ENCODE results near the gene MRPL48.

Gene MRPL48

DNA sequence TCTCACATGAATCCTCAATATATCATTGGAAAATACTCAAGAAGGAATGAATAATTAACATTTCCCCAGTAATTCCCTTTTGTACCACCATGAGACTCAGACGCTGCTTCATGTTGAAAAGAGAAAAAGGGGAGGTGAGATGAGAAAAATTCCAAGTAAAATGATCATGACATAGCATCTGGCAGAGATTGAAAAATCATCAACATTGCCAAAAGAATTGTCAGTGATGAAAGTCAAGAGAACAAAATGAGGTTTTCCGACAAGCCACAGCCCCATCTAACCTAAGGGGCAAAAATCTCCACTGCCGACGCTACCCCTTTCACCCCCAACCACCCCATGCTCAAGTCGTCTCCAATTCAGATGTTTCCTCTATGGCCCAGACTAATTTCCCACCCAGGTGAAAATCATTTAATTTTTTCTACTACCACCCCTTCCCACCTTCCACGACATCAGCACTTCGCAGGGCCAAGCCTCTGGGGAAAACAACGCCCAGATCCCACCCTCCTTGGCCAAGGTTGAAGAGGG is 28.0 kb upstream of the MRPL48 start:
- Histone ChIP-seq H3K36me3 (ENCODE audit: insufficient read depth, low read length) (no peaks in the 10 kb centered on the region; the same call in 1 of the 2 replicates), H3K27ac (ENCODE audit: low read length) (peak overlapping the region; percentile 71; the same call in 1 of the 2 replicates), H3K9ac (ENCODE audit: low read depth, low read length) (peak overlapping the region; percentile 80), H3K4me1 (ENCODE audit: insufficient read depth, low read length) (peaks cover 29% of the 10 kb centered on the region), H3K4me2 (ENCODE audit: insufficient read depth, low read length) (peak overlapping the region; percentile 79), H2AFZ (ENCODE audit: low read depth, low read length) (peak overlapping the region; percentile 72), H3K27me3 (ENCODE audit: insufficient read depth, low read length, poor library complexity) (no peaks in the 10 kb centered on the region), H3K4me3 (ENCODE audit: low read depth in 1 of 2, low read length in 2 of 2) (peak overlapping the region; percentile 89 to 93), H4K20me1 (ENCODE audit: insufficient read depth, low read length) (peaks cover 19% of the 10 kb centered on the region; the same call in 1 of the 2 replicates), H3K79me2 (ENCODE audit: insufficient read depth, low read length) (peaks cover 60% of the 10 kb centered on the region), H3K9me3 (ENCODE audit: insufficient read depth, low read length, severe bottlenecking) (no peaks in the 10 kb centered on the region)
- TF ChIP-seq, protein P1, sequence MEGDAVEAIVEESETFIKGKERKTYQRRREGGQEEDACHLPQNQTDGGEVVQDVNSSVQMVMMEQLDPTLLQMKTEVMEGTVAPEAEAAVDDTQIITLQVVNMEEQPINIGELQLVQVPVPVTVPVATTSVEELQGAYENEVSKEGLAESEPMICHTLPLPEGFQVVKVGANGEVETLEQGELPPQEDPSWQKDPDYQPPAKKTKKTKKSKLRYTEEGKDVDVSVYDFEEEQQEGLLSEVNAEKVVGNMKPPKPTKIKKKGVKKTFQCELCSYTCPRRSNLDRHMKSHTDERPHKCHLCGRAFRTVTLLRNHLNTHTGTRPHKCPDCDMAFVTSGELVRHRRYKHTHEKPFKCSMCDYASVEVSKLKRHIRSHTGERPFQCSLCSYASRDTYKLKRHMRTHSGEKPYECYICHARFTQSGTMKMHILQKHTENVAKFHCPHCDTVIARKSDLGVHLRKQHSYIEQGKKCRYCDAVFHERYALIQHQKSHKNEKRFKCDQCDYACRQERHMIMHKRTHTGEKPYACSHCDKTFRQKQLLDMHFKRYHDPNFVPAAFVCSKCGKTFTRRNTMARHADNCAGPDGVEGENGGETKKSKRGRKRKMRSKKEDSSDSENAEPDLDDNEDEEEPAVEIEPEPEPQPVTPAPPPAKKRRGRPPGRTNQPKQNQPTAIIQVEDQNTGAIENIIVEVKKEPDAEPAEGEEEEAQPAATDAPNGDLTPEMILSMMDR (IDR thresholded peaks at IDR 0.05; ENCODE audit: borderline replicate concordance, extremely low read depth, low read length, poor library complexity, severe bottlenecking): no peak
- TF ChIP-seq EZH2 (IDR thresholded peaks at IDR 0.05; ENCODE audit: borderline replicate concordance, low read depth, low read length, severe bottlenecking): no peak
- no peak for DNase-seq
- no peak for ATAC-seq (ENCODE audit: insufficient read depth, low read depth)

DNA sequence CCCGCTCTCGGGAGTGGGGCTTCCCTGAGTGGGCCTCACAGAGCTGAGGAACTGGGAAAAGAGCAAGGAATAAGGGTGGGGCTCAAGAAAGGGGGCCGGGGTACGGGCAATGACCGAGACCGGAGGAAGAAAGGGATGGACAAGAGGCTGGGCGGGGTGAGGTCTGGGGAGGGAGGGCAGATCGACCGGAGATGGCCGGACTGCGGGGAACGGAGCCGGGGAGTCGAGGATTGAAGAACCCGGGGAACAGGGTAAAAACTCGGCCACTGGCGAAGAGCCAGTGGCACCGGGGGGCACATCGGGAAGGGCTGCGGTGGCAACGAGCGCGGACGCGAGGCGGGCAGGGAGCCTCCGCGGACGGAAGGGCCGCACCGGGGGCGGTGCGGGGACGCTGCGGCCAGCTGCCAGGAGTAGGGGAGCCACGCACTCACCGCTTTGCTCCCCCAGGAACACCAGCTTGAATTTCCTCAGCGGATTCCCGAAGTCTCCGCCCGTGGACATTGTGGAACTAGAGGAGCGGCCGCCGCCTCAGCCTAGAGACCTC is 27.5 kb upstream of the MRPL48 start:
- Histone ChIP-seq H3K27me3 (ENCODE audit: insufficient read depth, low read length, poor library complexity) (no peaks in the 10 kb centered on the region), H3K9ac (ENCODE audit: low read depth, low read length) (peak overlapping the region; percentile 80), H3K36me3 (ENCODE audit: insufficient read depth, low read length) (no peaks in the 10 kb centered on the region; the same call in 1 of the 2 replicates), H3K9me3 (ENCODE audit: insufficient read depth, low read length, severe bottlenecking) (no peaks in the 10 kb centered on the region), H3K4me1 (ENCODE audit: insufficient read depth, low read length) (peaks cover 29% of the 10 kb centered on the region), H3K27ac (ENCODE audit: low read length) (peak overlapping the region; percentile 71), H2AFZ (ENCODE audit: low read depth, low read length) (peak overlapping the region; percentile 72), H3K4me3 (ENCODE audit: low read depth in 1 of 2, low read length in 2 of 2) (peak overlapping the region; percentile 89 to 93), H3K4me2 (ENCODE audit: insufficient read depth, low read length) (peak overlapping the region; percentile 79), H4K20me1 (ENCODE audit: insufficient read depth, low read length) (peaks cover 19% of the 10 kb centered on the region; the same call in 1 of the 2 replicates), H3K79me2 (ENCODE audit: insufficient read depth, low read length) (peaks cover 55% of the 10 kb centered on the region)
- peak; percentile 16 for DNase-seq
- no peak for ATAC-seq (ENCODE audit: insufficient read depth, low read depth)
- TF ChIP-seq, protein P1 (IDR thresholded peaks at IDR 0.05; ENCODE audit: borderline replicate concordance, extremely low read depth, low read length, poor library complexity, severe bottlenecking): no peak
- no peak for TF ChIP-seq EZH2 (IDR thresholded peaks at IDR 0.05; ENCODE audit: borderline replicate concordance, low read depth, low read length, severe bottlenecking)

DNA sequence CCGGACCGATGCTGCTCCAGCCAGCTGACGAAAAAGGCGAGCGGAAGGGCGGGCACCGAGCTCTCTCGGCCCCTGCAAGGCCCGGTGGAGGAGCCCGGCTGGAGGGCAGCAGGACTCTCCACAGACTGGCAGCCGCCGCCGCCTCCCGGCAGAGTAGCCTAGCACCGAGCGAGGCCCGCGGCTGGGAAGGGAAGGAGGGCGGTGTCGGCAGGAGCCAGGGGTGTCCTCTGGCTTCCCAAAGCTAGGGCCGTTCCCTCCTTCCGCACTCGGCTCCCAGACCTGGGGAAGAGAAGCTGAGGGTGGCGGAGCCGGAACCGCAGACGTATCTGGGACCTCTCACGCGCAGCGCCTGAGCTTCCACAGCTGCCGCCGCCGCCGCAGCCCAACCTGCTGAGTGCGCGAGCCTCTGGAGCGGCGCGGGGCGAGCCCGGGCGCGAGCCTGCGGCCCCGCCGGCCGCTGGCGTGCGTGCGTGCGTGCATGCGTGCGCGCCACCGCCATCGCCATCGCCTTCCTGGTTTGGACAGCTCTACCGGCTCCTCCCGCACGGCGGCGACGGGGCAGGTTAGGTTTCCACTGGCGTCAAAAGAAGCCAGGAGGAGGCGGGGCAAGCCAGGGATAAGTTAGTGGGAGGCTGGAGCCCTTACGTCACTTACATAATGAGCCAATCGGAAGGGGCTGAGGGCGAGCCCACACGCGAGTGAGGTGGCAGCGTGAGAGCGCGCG is 26.8 kb upstream of the MRPL48 start, which contains the start of gene RAB6A:
RAB6A (minus strand) TSS at position 396 of the 724 bp plus-strand sequence. CDS start 439 bp downstream, outside the sequence.
- peak within 1 kb of the TSS; percentile 92 for H2AFZ ChIP-seq (ENCODE audit: low read depth, low read length)
- H3K79me2 ChIP-seq (ENCODE audit: insufficient read depth, low read length): peaks cover 49% of the 10 kb centered on the region
- no peaks in the 10 kb centered on the region for H3K27me3 ChIP-seq (ENCODE audit: insufficient read depth, low read length, poor library complexity)
- peak within 1 kb of the TSS; percentile 89 to 93 for H3K4me3 ChIP-seq (ENCODE audit: low read depth in 1 of 2, low read length in 2 of 2)
- peak within 1 kb of the TSS; percentile 79 for H3K4me2 ChIP-seq (ENCODE audit: insufficient read depth, low read length)
- ATAC-seq (ENCODE audit: insufficient read depth, low read depth) (peak; percentile 91), DNase-seq (peak; percentile 100)
- H3K9me3 ChIP-seq (ENCODE audit: insufficient read depth, low read length, severe bottlenecking): no peaks in the 10 kb centered on the region
- peaks cover 14% of the 10 kb centered on the region; the same call in 1 of the 2 replicates for H4K20me1 ChIP-seq (ENCODE audit: insufficient read depth, low read length)
- H3K36me3 ChIP-seq (ENCODE audit: insufficient read depth, low read length): no peaks in the 10 kb centered on the region; the same call in 1 of the 2 replicates
- peak within 1 kb of the TSS; percentile 78 for H3K27ac ChIP-seq (ENCODE audit: low read length)
- TF ChIP-seq, protein P1 (IDR thresholded peaks at IDR 0.05; ENCODE audit: borderline replicate concordance, extremely low read depth, low read length, poor library complexity, severe bottlenecking): peak; percentile 51
- TF ChIP-seq EZH2 (IDR thresholded peaks at IDR 0.05; ENCODE audit: borderline replicate concordance, low read depth, low read length, severe bottlenecking): no peak
- H3K9ac ChIP-seq (ENCODE audit: low read depth, low read length): peak within 1 kb of the TSS; percentile 80
- H3K4me1 ChIP-seq (ENCODE audit: insufficient read depth, low read length): peaks cover 29% of the 10 kb centered on the region

Measured in DND-41 (cell line).